Endothelial cell of umbilical vein (primary cell): ENCODE results near the gene B4GALNT3.

Experiments
- CTCF ChIP-seq, 2 donors: IDR thresholded peaks; 1 replicate in 1 of 2; 2 replicates in 1 of 2; pipeline ENCODE4 v1.5.1; 2011; ENCODE audit warnings: low read length in 2 of 2, mild to moderate bottlenecking in 2 of 2, moderate library complexity in 2 of 2, control low read depth in 1 of 2, inconsistent platforms in 1 of 2, low read depth in 1 of 2; ENCODE audit not compliant: insufficient read depth in 1 of 2; ENCODE audit errors: extremely low read depth in 1 of 2
- POLR2A ChIP-seq: IDR thresholded peaks from 2 replicates; pipeline ENCODE4 v1.6.1; 2012; ENCODE audit warnings: low read depth, mild to moderate bottlenecking, control low read depth, low read length
- POLR2AphosphoS5 ChIP-seq: IDR thresholded peaks from 2 replicates; pipeline ENCODE4 v1.6.1; 2012; ENCODE audit warnings: low read depth, mild to moderate bottlenecking, control low read depth, low read length, moderate library complexity; ENCODE audit not compliant: insufficient read depth

GRCh38 chr12:447141-447540 is 12.6 kb upstream of the B4GALNT3 start:
- TF ChIP-seq CTCF (IDR thresholded peaks at IDR 0.05; ENCODE audit: extremely low read depth in 1 of 2, insufficient read depth in 1 of 2, low read depth in 1 of 2, low read length in 2 of 2) (no peak), POLR2A (no peak), POLR2AphosphoS5 (no peak)
